Measurements from ENCODE around the gene RBM4B. TPM values are rescaled to one million over a fixed set of nuclear protein-coding genes. Genes with fewer than 3 reads are reported as not detected.

Gene RBM4B
- total RNA-seq, 6 donors from 2014 or later, result 7.3 to 27.2 (median 13.9) TPM

DNA sequence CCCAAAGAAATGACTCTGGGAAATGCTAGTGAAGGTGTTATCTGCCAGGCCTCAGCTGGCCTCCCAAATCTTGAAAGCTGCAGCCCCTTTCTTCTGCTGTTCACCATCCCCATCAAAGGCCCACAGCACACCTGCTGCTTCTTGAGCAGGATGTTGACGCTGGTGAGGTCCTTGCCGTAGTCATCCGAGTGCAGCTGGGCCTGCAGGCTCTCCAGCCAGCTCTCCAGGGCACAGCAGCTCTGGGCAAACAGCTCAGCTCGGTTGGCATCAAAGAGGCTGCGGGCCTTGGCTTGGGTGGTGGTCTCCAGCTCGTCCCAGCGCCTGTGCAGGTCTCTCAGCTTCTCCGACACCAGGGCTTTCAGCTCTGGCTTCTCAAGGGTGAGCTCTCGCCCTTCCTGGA lies 18.5 kb upstream of the RBM4B start:
- no peaks in the 10 kb centered on the region for H3K9me3 ChIP-seq
- no peaks in the 10 kb centered on the region for H3K36me3 ChIP-seq
- no peaks in the 10 kb centered on the region for H3K27me3 ChIP-seq
- 87 to 96% methylated on average over 3 to 9 of the region's 9 CpGs for WGBS, 2 donors
- H3K4me1 ChIP-seq, result no peaks in the 10 kb centered on the region
- H3K27ac ChIP-seq, result no peak overlapping the region
- DNase-seq (no peak), ATAC-seq (ENCODE audit: low FRiP score in 2 of 2) (no peak)
- TF ChIP-seq CTCF (IDR thresholded peaks at IDR 0.05), result no peak
- TF ChIP-seq POLR2A (IDR thresholded peaks at IDR 0.05), result no peak
- TF ChIP-seq EP300 (IDR thresholded peaks at IDR 0.05), result no peak
- TF ChIP-seq POLR2AphosphoS5 (IDR thresholded peaks at IDR 0.05), result no peak
- no peak overlapping the region for H3K4me3 ChIP-seq

GRCh38 chr11:66694732-66695207 lies 17.1 kb upstream of the RBM4B start:
- Histone ChIP-seq H3K27ac (no peak overlapping the region), H3K4me3 (no peak overlapping the region), H3K4me1 (no peaks in the 10 kb centered on the region), H3K27me3 (no peaks in the 10 kb centered on the region), H3K36me3 (no peaks in the 10 kb centered on the region), H3K9me3 (no peaks in the 10 kb centered on the region)
- ATAC-seq (ENCODE audit: low FRiP score in 2 of 2) (peak; percentile 90 to 93), DNase-seq (peak in 1 of 2 donors; percentile 92)
- TF ChIP-seq EP300 (IDR thresholded peaks at IDR 0.05) (no peak), POLR2AphosphoS5 (IDR thresholded peaks at IDR 0.05) (no peak), POLR2A (IDR thresholded peaks at IDR 0.05) (no peak), CTCF (IDR thresholded peaks at IDR 0.05) (peak; percentile 87 to 96 (median 92))
- WGBS, 2 donors, result 16 to 33% methylated on average over 3 to 6 of the region's 6 CpGs

DNA sequence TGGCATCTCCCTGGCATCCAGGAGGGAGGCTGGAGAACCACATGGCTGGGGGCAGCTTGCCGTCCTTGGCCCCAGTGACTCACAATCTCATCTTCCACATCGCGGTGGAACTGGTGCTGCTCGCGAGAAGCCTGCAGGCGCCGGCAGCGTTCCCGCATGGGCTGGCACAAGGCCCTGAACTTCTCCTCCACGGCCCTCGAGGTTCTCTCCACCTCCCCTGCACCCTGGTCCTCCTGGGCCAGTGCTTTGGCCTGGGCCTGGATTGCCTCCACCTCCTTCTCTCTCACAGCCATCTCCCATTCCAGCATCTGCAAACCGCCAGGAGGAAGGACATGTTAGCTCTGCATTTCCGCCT lies 16.3 kb upstream of the RBM4B start:
- Histone ChIP-seq H3K9me3 (no peaks in the 10 kb centered on the region), H3K4me3 (no peak overlapping the region), H3K4me1 (no peaks in the 10 kb centered on the region), H3K27ac (no peak overlapping the region), H3K27me3 (no peaks in the 10 kb centered on the region), H3K36me3 (no peaks in the 10 kb centered on the region)
- 92 to 95% methylated on average over 6 to 13 of the region's 13 CpGs for WGBS, 2 donors
- ATAC-seq (ENCODE audit: low FRiP score in 2 of 2) (no peak), DNase-seq (peak in 1 of 2 donors; percentile 75)
- no peak for TF ChIP-seq POLR2A (IDR thresholded peaks at IDR 0.05)
- no peak for TF ChIP-seq EP300 (IDR thresholded peaks at IDR 0.05)
- TF ChIP-seq CTCF (IDR thresholded peaks at IDR 0.05), result no peak
- TF ChIP-seq POLR2AphosphoS5 (IDR thresholded peaks at IDR 0.05), result no peak

DNA sequence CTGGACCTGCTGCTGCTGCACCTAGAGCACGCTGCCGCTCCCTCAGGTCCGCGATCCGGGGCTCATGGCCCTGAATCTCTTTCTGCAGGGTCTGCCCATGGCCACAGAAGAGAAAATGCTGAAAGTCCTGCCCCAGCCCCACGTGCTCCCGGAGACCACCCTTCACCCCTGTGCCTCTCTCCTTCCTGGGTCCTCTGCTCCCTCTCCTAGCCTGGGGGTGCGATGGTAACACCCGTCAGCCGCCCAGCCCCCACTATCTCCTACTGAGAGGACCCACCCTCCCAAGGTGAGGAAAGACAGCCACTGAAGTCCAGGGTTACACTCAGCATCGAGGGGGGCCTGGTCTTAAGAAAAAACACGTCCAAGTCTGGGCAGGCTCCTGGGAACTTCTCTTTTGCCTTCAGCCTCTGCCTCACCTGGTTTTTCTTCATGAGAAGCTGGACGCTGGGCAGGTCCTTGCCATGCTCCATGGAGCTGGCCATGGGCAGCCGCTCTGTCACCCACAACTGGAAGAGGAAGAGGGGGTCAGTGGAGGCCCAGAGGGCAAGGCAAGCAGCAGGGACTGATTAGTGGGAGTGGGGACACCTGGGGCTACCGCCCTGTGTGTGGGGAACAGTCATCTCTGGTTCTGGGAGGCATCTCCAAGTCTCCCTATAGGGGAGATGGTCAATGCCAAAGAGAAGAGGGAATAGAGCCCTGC lies 15.8 kb upstream of the RBM4B start:
- Histone ChIP-seq H3K27me3 (no peaks in the 10 kb centered on the region), H3K9me3 (no peaks in the 10 kb centered on the region), H3K4me3 (no peak overlapping the region), H3K27ac (no peak overlapping the region), H3K4me1 (no peaks in the 10 kb centered on the region), H3K36me3 (no peaks in the 10 kb centered on the region)
- DNase-seq (no peak), ATAC-seq (ENCODE audit: low FRiP score in 2 of 2) (no peak)
- TF ChIP-seq EP300 (IDR thresholded peaks at IDR 0.05) (no peak), POLR2AphosphoS5 (IDR thresholded peaks at IDR 0.05) (no peak), CTCF (IDR thresholded peaks at IDR 0.05) (no peak), POLR2A (IDR thresholded peaks at IDR 0.05) (no peak)
- WGBS, 2 donors, result 94 to 95% methylated on average over 11 to 15 of the region's 15 CpGs

GRCh38 chr11:66692871-66693331 lies 15.2 kb upstream of the RBM4B start:
- H3K27me3 ChIP-seq, result no peaks in the 10 kb centered on the region
- DNase-seq, result peak in 1 of 2 donors; percentile 66
- H3K36me3 ChIP-seq, result no peaks in the 10 kb centered on the region
- no peak for ATAC-seq (ENCODE audit: low FRiP score in 2 of 2)
- no peaks in the 10 kb centered on the region for H3K9me3 ChIP-seq
- H3K27ac ChIP-seq, result no peak overlapping the region
- no peak overlapping the region for H3K4me3 ChIP-seq
- H3K4me1 ChIP-seq, result no peaks in the 10 kb centered on the region
- WGBS, 2 donors, result 86 to 92% methylated on average over 13 to 20 of the region's 20 CpGs
- no peak for TF ChIP-seq POLR2A (IDR thresholded peaks at IDR 0.05)
- no peak for TF ChIP-seq CTCF (IDR thresholded peaks at IDR 0.05)
- TF ChIP-seq EP300 (IDR thresholded peaks at IDR 0.05), result no peak
- TF ChIP-seq POLR2AphosphoS5 (IDR thresholded peaks at IDR 0.05), result no peak

Data from upper lobe of left lung (tissue), 6 donors.